Stimulated activated naive CD8-positive, alpha-beta T cell treated with anti-CD3 and anti-CD28 coated beads, Interleukin-15, amount 100 ng/mL, for 72 hours (primary cell): ENCODE results near the gene RNF150.

Experiments
- ATAC-seq: fragments of 150-1000 bp; cut with Tn5 transposase; 2 replicates; pipeline ENCODE4 v1.10.0; 2021; ENCODE audit warnings: mild to moderate bottlenecking, moderate library complexity
- DNase-seq, 2 donors: peaks; one replicate each; pipeline ENCODE4 v3.0.0; 2021 to 2022
- H3K27ac Mint-ChIP-seq, 2 donors: one replicate each; pipeline ENCODE4 v1.8.0; 2022; ENCODE audit warnings: mild to moderate bottlenecking in 2 of 2, mixed read lengths in 2 of 2, moderate library complexity in 2 of 2
- H3K27me3 Mint-ChIP-seq: one replicate; pipeline ENCODE4 v1.8.0; 2022; ENCODE audit warnings: mixed read lengths
- H3K4me1 Mint-ChIP-seq: one replicate; pipeline ENCODE4 v1.8.0; 2022; ENCODE audit warnings: mild to moderate bottlenecking, mixed read lengths
- H3K4me3 Mint-ChIP-seq, 2 donors: one replicate each; pipeline ENCODE4 v1.8.0; 2022; ENCODE audit warnings: mild to moderate bottlenecking in 2 of 2, mixed read lengths in 2 of 2, moderate library complexity in 1 of 2
- H3K9me3 Mint-ChIP-seq, 2 donors: one replicate each; pipeline ENCODE4 v1.8.0; 2022; ENCODE audit warnings: mixed read lengths in 2 of 2

Gene RNF150

GRCh38 chr4:141140391-141141200, 7.3 kb upstream of the RNF150 start:
- H3K4me3 Mint-ChIP-seq: no peak overlapping the region
- ATAC-seq: no peak

GRCh38 chr4:141133999-141134995, 1.0 kb upstream of the RNF150 start:
- no peak for ATAC-seq
- Mint-ChIP-seq H3K27ac (no peak overlapping the region), H3K4me1 (peaks cover 16% of the 10 kb centered on the region), H3K9me3 (no peaks in the 10 kb centered on the region), H3K27me3 (peaks cover 78% of the 10 kb centered on the region), H3K4me3 (no peak overlapping the region)
- no peak for DNase-seq

More at GRCh38 chr4:141140391-141141200, 7.3 kb upstream of the RNF150 start:
- DNase-seq: no peak
- Mint-ChIP-seq H3K27me3 (peaks cover 19% of the 10 kb centered on the region), H3K4me1 (no peaks in the 10 kb centered on the region), H3K27ac (no peak overlapping the region), H3K9me3 (no peaks in the 10 kb centered on the region)

- ATAC-seq (peak; percentile 57), DNase-seq (peak; percentile 10 to 21)
- Mint-ChIP-seq H3K4me3 (peak overlapping the region; percentile 81 to 88), H3K9me3 (no peaks in the 10 kb centered on the region), H3K27ac (no peak overlapping the region), H3K4me1 (peaks cover 16% of the 10 kb centered on the region), H3K27me3 (peaks cover 94% of the 10 kb centered on the region)
Observed at GRCh38 chr4:141132709-141133145, 542 bp downstream of the RNF150 start.

- DNase-seq (peak in 1 of 2 donors; percentile 11), ATAC-seq (peak; percentile 19)
- H3K27ac Mint-ChIP-seq: no peak overlapping the region
- peaks cover 92% of the 10 kb centered on the region for H3K27me3 Mint-ChIP-seq
- H3K4me1 Mint-ChIP-seq: peaks cover 16% of the 10 kb centered on the region
- no peaks in the 10 kb centered on the region for H3K9me3 Mint-ChIP-seq
- peak overlapping the region; percentile 56 to 81 for H3K4me3 Mint-ChIP-seq
Observed at GRCh38 chr4:141132072-141132708, 1.1 kb downstream of the RNF150 start.

- Mint-ChIP-seq H3K4me1 (peaks cover 16% of the 10 kb centered on the region), H3K27ac (no peak overlapping the region), H3K27me3 (peaks cover 88% of the 10 kb centered on the region), H3K4me3 (peak overlapping the region; percentile 56 to 81), H3K9me3 (no peaks in the 10 kb centered on the region)
- ATAC-seq: no peak
- DNase-seq: no peak
Observed at GRCh38 chr4:141131723-141132071, 1.6 kb downstream of the RNF150 start.

- ATAC-seq: no peak
- Mint-ChIP-seq H3K9me3 (no peaks in the 10 kb centered on the region), H3K4me1 (peaks cover 16% of the 10 kb centered on the region), H3K27ac (no peak overlapping the region), H3K27me3 (peaks cover 83% of the 10 kb centered on the region), H3K4me3 (no peak overlapping the region)
- DNase-seq: no peak
Observed at GRCh38 chr4:141130947-141131605, 2.2 kb downstream of the RNF150 start.

- Mint-ChIP-seq H3K4me1 (peaks cover 6% of the 10 kb centered on the region), H3K27me3 (peaks cover 58% of the 10 kb centered on the region), H3K4me3 (no peak overlapping the region), H3K9me3 (no peaks in the 10 kb centered on the region), H3K27ac (peak overlapping the region in 1 of 2 donors; percentile 28)
- no peak for DNase-seq
- no peak for ATAC-seq
Observed at GRCh38 chr4:141127884-141128283, 5.4 kb downstream of the RNF150 start.

GRCh38 chr4:141126769-141127168, 6.5 kb downstream of the RNF150 start:
- Mint-ChIP-seq H3K4me1 (peaks cover under 1% of the 10 kb centered on the region), H3K9me3 (no peaks in the 10 kb centered on the region), H3K4me3 (no peak overlapping the region), H3K27ac (no peak overlapping the region), H3K27me3 (peaks cover 51% of the 10 kb centered on the region)
- no peak for DNase-seq
- ATAC-seq: no peak

- ATAC-seq: no peak
- no peak for DNase-seq
- Mint-ChIP-seq H3K27me3 (peaks cover 25% of the 10 kb centered on the region), H3K27ac (no peak overlapping the region), H3K4me3 (no peak overlapping the region), H3K4me1 (no peaks in the 10 kb centered on the region), H3K9me3 (no peaks in the 10 kb centered on the region)
Observed at GRCh38 chr4:141124224-141124623, 9.0 kb downstream of the RNF150 start.

GRCh38 chr4:141121768-141122454, 11.4 kb downstream of the RNF150 start:
- H3K9me3 Mint-ChIP-seq: no peaks in the 10 kb centered on the region
- H3K27ac Mint-ChIP-seq: no peak overlapping the region
- H3K27me3 Mint-ChIP-seq: peaks cover 8% of the 10 kb centered on the region
- H3K4me3 Mint-ChIP-seq: no peak overlapping the region
- DNase-seq (no peak), ATAC-seq (peak; percentile 55)
- H3K4me1 Mint-ChIP-seq: no peaks in the 10 kb centered on the region

GRCh38 chr4:141121101-141121500, 12.2 kb downstream of the RNF150 start:
- no peaks in the 10 kb centered on the region for H3K9me3 Mint-ChIP-seq
- H3K4me3 Mint-ChIP-seq: no peak overlapping the region

GRCh38 chr4:141120036-141120593, 13.2 kb downstream of the RNF150 start:
- H3K4me3 Mint-ChIP-seq: no peak overlapping the region
- no peak overlapping the region for H3K27ac Mint-ChIP-seq
- no peak for ATAC-seq
- DNase-seq: no peak
- no peaks in the 10 kb centered on the region for H3K4me1 Mint-ChIP-seq
- peaks cover 8% of the 10 kb centered on the region for H3K27me3 Mint-ChIP-seq
- peaks cover 0 to 2% of the 10 kb centered on the region in 2 donors for H3K9me3 Mint-ChIP-seq

More at GRCh38 chr4:141121101-141121500, 12.2 kb downstream of the RNF150 start:
- Mint-ChIP-seq H3K27ac (no peak overlapping the region), H3K27me3 (peaks cover 8% of the 10 kb centered on the region), H3K4me1 (no peaks in the 10 kb centered on the region)
- ATAC-seq (no peak), DNase-seq (no peak)

GRCh38 chr4:141119071-141119470, 14.2 kb downstream of the RNF150 start:
- Mint-ChIP-seq H3K27ac (no peak overlapping the region), H3K27me3 (peaks cover 10% of the 10 kb centered on the region), H3K9me3 (peaks cover 5 to 13% of the 10 kb centered on the region in 2 donors), H3K4me1 (no peaks in the 10 kb centered on the region), H3K4me3 (no peak overlapping the region)
- ATAC-seq: no peak
- DNase-seq: no peak

- Mint-ChIP-seq H3K27me3 (peaks cover 13% of the 10 kb centered on the region), H3K4me1 (no peaks in the 10 kb centered on the region), H3K27ac (no peak overlapping the region), H3K4me3 (no peak overlapping the region), H3K9me3 (peaks cover 9 to 19% of the 10 kb centered on the region in 2 donors)
- DNase-seq (no peak), ATAC-seq (no peak)
Observed at GRCh38 chr4:141118381-141118780, 14.9 kb downstream of the RNF150 start.
